DMS153 treated with DMSO at 0.1 percent for 48 hours (cell line): ENCODE measurements around the gene ENG.
"Not testable (repeated sequence)": the region's sequence is repeated elsewhere in the genome, so short reads cannot be mapped to it uniquely, and the experiment has no call there.

Experiments
- DNase-seq: peaks from one replicate; lab custom pipeline; 2025; ENCODE audit not compliant: unreplicated experiment; lab: John Stamatoyannopoulos, UW

ENG gene

DNA sequence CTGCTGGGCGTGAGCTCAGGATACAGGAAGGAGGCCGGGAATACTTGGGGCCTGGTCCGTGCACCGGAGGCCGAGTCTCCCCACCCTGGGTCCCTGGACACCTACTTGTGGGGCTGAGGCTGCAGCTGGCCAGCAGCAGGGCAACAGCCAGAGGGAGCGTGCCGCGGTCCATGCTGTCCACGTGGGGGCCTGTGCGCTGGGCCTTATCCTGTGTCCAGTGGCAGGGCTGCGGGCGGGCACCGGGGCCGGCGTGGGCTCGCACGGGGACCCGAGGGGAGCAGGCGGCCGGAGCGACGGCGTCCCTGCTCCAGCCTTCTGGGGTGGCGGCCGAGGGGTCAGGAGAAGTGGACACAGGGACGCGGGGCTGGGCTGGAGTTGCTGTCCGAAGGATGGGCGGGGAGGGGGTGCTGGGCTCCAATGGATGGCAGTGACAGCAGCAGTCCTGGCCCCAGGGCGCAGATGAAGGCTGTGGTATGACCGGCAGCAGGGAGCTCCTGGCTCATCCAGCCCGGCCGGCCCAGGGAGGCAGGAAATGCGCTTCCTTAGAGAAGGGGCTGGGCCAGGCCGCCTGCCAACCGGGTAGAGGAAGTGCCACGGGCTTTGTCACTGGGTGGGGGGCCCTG, at the start of gene ENG:
TSS of gene ENG (minus strand) at position 475 of the 623 bp plus-strand sequence. CDS start at position 172, 303 bp downstream.
- DNase-seq: peak; percentile 22

DNA sequence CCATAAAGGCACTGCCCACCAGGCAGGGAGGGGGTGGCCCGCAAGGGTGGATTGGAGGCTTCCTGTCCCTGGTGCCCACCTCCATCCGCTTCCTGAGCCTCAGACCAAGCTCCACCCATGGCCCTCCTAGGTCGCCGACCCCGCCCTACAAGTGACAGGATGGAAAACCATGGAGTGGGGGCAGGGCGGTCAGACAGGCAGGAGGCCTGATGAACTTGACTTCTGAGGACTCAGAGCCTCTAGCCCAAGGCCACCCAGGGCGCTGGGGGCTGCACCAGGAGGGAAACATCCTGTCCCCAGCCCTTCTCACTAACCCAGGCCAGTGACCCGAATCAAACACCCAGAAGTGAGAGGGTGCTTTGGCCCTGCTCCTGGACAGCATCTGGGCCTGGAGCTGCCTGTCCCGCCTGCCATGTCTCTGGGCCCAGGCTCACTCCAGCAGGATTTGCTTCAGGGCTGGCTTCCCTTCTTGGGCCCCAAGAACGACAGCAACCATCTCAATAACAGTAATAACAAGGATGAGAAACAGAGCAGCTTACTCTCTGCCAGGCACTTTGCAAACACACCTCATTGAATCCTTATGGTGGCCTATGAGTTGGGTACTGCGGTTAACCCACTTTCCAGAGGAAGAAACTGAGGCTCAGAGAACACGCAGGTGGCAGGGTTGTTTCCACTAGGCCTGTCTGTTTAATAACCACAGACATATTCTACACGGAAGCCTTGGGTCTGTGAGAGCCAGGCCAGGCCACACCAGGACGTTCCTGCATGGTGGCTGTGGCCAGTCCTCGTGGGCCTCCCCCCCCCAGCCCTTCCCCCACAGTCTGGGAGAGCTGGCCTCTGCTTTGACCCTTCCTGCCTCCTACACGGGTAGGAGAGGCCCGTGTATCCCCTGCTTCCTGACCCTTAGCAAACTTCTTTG, 49.4 kb upstream of the ENG start:
- no peak for DNase-seq

DNA sequence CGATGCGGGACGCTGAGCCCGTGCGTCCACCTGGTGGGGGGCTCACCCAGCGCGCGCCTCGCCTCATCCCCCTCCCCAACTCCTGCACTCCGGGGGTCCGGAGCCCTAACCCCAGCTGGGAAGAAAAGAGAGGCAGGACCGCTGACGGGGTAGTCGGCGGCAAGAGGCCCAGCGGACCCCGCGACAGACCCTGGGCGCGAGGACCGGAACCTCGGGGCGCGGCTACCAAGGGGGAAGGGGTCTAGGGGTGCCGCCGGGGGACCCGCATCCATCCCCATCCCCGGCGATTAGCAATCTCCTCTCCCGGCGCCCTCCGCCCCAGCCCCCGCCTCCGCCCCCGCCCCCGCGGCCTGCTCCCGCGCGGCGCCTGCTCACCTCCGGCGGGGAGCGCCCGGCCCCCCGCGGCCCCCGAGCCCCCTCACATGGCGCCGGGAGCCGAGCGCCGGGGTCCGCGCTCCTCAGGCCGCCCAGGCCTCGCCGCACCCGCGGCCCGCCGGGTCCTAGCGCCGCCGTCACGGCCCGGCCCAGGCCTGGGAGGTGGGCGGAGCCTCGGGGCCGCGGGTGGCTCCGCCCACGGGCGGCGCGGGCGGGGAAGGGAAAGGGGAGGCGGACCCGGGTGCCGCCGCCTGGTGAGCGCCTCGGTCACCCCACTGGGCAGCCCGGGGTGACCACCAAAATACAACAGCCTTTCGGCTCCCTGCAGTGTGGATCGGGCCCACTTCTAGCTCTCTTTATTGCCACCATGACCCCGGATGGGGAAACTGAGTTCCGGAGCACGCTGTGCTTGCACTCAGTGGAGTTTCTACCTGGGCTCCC, 44.9 kb upstream of the ENG start, which contains the start of gene ST6GALNAC6:
TSS of gene ST6GALNAC6 (minus strand) at position 476 of the 816 bp plus-strand sequence. CDS start 1,622 bp downstream, outside the sequence.
- peak; percentile 20 for DNase-seq

DNA sequence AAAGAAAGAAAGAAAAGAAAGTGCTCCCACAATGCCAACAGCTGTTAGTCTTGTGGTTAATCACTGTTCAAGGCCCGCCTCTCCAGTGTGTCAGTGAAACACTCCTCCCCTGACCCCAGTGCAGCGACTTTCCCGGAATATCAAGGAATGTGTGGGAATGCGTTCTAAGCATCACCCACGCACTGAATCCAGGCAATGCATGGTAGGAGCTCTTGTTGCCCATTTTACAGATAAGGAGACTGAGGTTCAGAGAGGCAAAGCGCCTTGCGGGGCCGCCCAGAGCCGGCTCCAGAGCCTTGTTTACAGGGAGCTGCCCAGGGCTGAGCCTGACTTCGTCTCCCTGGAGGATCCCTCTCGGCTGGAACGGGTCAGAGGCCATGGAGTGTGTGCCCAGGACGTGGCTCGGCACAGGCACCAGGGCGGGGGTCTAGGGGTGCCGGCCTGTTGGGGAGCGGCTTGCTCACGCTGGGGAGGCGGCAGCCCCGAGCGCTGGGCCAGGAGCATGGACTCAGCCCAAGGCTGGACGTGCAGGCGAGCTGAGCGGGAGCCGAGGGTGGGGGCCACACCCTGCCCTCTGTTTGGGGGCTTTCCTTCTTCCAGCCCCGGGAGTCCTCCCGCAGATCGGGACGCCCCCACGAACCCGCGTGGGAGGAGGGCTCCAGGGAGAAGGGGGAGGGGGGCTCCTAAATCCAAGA, 44.1 kb upstream of the ENG start:
- DNase-seq: no peak

DNA sequence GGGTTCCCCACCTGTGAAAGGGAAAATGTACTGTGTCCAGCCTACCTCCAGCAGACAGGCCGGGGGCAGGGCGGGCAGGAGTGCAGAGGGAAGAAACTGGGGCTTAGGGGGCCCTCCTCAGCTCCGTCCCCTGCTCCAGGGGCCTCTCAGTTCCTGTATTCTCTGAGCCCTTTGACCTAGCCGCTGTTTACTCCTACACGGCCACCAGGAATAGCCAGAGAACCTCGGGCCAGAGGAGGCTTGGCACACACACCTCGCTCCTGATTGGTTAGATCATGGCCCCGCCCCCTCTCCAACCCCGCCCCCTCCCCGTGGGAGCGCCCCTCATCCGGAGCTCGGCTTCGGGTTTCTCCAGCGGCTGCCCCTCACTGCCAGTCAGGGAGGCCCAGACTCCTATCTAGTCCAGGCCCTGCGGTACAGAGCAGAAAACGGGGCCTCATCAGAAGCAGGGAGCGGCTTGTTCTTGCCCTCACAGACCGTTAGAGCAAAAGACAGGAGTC, 42.8 kb upstream of the ENG start:
- DNase-seq: no peak

DNA sequence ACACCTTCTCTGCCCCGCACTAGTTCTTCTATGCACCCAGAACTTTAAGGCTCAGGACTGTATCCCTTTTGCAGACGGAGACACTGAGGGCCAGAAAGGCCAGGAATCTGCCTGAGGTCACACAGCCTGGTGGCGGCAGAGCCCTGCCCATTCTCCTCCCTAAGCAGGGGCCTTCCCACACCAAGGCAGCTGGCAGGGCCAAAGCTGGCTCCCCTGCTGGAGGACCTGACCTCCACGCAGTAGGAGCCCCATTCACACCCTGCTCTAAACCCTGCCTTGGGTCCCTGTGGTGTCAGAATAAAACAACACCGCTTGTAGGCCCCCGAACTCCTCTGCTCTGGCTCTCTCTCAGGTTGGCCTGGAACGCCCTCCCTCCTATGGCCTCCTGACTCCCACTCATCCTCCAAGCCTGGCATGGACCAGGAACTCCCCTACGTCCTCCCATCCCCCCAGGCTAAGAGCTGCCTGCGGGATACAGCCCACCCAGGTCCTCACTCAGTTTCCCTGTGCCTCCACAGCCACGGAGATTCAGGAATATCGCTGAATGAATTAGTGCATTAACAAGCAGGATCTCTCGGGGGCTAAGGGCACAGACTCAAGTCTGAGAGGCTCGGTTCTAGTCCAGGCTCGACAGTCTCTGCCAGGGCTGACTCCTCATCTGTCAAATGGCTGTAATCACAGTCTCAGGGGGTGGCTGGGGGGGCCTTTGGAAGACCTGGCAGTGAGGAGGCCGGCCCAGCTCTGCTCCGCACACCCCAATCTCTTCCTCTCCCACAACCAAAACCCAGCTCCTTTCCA, 42.1 kb upstream of the ENG start:
- DNase-seq: no peak

DNA sequence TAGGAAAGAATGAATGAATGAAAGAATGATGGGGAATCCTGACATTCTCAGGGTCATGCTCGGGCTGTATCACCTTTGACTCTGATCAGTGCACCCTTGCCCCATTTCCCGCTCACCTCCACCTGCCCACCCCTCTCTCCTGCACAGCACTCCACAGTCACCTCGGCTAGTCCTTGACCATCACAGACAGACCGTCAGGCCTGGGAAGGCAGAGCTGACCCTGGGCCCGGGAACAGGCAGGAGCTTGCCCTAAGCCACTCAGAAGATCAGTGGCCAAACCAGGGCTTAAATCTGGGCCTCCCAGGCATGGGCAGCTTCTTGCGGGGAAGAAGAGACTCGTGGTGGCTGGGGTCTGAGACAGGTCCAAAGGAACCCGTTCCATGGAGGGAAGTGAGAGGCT, 41.4 kb upstream of the ENG start:
- no peak for DNase-seq

DNA sequence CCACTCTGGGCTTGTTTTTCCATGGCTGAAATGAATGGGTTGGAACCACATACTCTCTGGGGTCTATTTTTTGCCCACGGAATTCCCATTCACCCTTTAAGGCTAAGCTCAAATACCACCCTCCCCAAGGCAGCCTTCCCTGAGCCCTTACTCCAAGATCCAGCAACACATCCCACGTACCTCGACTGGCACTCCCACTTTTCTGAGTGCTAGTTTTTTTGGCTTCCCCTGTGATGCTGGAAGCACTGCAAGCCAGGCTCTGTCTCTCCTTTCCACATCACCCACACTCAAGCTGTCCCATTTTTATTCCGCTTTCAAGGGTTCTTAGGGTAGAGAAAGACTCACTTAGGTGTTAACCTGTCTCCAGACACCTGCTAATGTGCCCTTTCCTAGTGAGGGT, 38.9 kb upstream of the ENG start:
- DNase-seq: no peak

DNA sequence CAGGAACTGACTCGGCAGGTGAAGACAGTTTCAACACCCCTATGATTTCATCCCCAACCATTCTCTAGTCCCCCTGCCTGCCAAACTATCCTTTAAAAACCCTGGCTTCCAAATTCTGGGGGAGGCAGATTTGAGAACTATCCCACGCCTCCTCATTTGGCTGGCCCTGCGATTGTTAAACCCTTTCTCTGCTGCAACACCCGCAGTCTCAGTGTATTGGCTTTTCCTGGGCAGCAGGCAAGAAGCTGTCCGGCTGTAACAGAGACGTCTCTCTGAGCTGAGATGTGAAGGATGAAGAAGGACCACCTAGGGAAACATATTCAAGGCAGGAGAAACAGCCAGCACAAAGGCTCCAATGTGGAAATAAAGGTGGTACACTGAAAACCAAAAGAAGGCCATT, 38.4 kb upstream of the ENG start:
- no peak for DNase-seq

DNA sequence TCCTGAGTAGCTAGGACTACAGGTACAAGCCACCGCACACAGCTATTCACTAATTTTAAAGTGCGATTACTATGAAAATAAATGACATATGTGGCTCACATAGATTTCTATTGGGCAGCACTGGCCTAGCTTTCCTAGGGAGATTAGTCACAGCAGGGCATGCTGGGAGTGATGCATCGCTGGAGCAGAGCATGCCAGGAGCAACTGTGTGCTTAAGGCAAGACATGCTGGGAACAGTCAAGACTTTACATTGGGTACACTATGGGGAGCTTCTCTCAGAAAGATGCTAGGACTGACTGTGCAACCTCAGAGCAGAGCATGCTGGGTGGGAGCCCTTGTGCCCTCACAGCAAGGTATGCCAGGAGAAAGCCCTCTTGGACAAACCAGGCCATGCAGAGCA, 35.6 kb upstream of the ENG start:
- DNase-seq: no peak

DNA sequence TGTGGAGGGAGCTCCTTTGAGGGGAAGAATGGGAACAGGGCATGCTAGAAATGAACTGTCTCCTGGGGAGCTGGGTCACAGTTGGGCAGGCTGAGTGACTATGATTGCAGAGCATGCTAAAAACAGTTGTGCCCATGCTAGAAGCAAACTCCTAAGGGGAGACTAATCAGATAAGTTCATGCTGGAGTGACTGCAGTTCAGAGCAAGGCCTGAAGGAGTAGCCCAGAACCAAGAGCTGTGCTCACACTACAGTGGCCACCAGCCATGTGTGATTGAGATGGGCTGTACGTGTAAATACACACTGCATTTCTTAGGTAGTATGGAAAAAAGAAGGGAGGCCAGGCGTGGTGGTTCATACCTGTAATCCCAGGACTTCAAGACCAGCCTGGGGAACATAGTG, 33.3 kb upstream of the ENG start:
- DNase-seq: no peak

DNA sequence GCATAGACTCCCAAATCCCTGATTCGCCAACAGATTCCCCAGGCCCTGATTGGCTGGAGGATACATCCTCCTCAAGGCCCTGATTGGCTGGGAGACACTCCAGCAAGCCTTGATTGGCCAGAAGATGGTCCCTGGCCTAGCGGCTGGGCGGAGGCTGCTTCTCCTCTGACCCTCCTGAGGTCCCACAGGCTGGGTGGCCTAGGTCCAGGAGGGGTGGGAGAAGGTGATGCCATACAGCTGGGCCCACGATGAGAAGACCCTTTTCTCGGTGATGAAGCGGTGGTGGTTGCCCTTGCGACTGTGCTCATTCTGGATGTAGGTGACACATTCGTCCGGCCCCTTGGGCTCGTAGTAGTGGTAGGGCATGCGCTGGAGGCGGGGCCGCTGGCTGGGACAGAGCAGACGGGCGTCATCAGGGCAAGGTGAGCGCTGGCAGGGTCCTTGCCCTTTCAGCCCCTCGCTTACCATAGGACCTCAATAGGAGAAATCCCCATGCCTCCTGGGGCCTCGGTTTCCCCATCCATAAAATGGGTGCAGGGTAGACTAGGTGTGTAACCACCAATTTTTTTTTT, 32.0 kb upstream of the ENG start:
- DNase-seq: no peak

DNA sequence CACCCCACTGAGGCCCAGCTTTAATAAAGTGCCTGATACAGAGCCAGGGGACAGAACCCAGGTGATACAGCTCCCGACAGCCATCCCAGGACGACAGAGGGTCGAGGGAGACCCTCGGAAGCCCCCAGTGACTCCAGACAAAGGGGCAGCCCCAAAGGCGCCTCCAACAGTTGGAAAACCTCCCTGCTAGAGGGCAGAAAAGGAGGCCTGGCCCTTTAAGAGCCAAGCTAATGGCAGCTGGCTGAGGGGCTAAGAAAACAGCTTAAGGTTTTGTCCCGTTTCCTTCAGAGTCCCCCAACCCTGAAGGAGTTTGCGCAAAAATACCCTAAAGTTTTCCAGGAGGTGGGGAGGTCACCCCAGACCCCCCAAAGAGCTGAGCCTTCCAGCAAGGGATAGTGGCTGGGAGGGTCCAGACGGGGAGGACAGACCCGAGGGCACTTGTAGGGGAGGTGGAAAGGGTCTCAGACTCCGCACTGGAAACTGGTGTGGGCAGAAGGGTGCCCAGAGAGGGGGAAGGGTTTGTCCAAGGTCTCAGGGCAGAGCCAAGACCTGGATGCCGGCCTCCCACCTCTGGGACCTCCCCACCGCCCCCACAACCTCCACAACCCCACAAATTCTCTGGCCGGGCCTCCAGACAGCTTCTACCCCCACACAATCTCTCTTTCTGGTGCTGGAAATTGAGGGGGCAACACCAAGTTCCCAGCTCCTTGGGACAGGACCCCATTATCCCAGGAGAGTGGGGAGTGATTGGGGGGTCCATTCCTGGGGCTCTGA, 31.2 kb upstream of the ENG start:
- DNase-seq: no peak

DNA sequence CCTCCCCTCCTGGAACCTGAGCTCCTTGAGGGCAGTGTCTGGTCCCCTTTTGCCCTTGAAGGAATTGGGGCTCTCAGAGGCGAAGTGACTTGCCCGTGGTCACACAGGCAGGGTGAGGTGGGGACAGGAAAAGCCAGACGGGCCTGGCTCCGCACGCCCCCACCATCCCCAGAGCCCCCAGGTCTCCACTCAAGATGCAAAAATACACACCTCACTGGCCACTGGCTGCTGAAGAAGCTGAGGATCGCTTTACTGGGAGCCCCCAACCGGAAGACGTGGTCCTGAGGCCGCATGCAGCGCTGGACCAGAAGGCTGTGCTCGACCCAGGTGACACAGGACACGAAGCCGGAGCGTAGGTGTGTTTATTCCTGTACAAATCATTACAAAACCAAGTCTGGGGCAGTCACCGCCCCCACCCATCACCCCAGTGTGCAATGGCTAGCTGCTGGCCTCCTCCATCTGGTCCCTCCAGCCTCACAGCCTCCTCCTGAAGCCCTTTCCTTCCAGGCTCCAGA, 30.6 kb upstream of the ENG start:
- DNase-seq: no peak

DNA sequence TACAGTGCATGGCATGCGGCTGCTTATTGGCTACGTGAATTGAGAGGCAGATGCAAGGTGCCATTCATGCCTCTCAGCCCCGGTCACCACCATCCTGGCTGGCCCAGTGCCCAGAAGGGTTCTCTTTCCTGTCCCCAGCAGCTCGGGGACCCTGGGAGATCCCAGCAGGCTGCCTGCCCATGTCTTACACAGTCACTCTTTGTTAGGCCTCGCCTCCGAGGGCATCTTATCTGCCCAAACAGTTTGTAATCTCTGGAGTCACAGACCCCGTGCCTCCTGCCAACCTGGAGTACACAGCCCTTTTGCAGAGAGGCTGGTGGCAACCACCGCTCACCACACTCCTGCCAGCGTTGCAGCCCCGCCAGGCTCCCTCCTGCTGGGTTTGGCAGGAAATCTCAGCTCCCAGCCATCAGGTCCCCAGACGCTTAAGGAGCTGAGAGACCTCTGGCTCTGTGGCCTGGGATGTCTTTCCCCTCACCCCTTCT, 30.0 kb upstream of the ENG start:
- peak; percentile 52 for DNase-seq

DNA sequence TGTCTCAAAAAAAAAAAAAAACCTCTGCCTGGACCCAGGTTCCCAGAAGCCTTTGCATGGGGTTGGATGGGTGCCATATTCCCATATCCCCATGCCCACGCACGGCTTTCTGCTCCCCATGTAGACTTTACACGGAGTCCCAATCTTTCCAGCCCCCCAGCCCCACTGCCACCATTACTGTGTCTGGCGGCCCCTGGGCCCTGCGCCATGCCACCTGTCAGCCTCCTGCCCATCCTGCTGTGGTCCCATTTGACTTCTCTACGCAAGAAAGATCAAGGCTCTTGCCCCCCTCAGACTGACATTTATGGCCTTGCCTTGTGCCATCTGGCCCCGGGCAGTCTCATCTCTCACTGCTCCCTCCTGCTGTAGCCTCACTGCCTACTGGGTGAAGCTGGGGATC, 29.5 kb upstream of the ENG start:
- no peak for DNase-seq

DNA sequence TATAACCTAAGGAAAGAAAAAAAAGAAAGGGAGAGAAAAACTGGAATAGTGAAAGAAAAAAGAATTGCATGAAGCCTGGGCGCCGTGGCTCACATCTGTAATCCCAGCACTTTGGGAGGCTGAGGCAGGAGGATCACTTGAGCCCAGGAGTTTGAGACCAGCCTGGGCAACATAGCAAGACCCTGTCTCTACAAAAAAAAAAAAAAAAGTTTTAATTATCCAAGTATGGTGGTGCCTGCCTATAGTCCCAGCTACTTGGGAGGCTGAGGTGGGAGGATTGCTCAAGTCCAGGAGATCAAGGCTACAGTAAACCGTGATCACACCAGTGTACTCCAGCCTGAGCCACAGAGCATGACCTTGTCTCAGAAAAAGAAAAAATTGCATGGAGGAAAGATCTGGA, 27.3 kb upstream of the ENG start:
- DNase-seq: not testable (repeated sequence)

DNA sequence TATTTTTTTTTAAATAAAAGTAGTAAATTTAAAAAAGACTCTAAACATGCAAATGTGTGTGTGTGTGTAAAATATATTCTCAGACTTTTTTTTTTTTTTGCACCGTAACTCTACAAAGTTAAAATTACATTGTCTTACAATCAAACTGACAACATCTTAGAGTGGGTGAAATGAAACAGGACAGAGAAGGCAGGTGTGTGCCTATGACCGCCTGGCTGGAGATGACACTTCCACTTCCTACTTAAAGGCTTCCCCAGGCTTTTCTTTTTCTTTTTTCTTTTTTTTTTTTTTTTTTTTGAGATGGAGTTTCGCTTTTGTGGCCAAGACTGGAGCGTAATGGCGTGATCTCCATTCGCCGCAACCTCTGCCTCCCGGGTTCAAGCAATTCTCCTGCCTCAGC, 25.7 kb upstream of the ENG start:
- DNase-seq: no peak
